HG03025 (cell line): Measurements from ENCODE around the gene EIF3C.
"Not testable (repeated sequence)": the region's sequence is repeated elsewhere in the genome, so short reads cannot be mapped to it uniquely, and the experiment has no call there.

Experiments
- ATAC-seq: cut with Tn5 transposase; IDR thresholded peaks from one replicate; pipeline ENCODE4 v1.9.1; 2021; ENCODE audit warnings: mild to moderate bottlenecking, moderate library complexity; ENCODE audit not compliant: unreplicated experiment, low FRiP score

Gene EIF3C

GRCh38 chr16:28746618-28747350 is 35.5 kb downstream of the EIF3C start:
- ATAC-seq: not testable (repeated sequence)

- ATAC-seq: peak; percentile 84
These were observed 38.8 kb downstream of the EIF3C start for GRCh38 chr16:28749997-28750465.

GRCh38 chr16:28750469-28751067 is 39.3 kb downstream of the EIF3C start:
- peak; percentile 17 for ATAC-seq

GRCh38 chr16:28751487-28751886 is 40.2 kb downstream of the EIF3C start, which contains the start of gene NPIPB9:
NPIPB9 (plus strand) TSS chr16:28751787.
- ATAC-seq: not testable (repeated sequence)

GRCh38 chr16:28781697-28782096 is 70.4 kb downstream of the EIF3C start:
- not testable (repeated sequence) for ATAC-seq

GRCh38 chr16:28782357-28782756 is 71.1 kb downstream of the EIF3C start:
- not testable (repeated sequence) for ATAC-seq
